Measurements from ENCODE around the gene KLF15.

DNA sequence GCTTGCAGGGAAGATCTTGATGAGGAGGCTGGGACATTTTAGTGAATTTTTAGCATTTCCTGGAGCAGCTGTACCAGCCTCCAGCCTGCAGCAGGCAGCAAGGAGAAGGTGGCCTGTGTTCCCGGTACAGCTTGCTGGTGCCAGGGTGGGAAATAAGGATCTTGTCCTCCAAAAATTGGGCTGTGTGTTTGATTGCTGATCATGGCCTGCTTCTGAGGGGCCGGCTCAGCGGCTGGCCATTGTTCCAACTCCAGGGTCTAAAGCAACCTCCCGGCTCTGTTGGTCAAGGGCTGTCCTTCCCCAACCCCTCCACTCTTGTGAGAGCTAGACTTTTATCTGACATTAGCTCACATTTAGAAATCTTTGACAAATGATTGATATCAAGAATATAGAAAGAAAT is 42.5 kb upstream of the KLF15 start:
- TF ChIP-seq, protein P1, sequence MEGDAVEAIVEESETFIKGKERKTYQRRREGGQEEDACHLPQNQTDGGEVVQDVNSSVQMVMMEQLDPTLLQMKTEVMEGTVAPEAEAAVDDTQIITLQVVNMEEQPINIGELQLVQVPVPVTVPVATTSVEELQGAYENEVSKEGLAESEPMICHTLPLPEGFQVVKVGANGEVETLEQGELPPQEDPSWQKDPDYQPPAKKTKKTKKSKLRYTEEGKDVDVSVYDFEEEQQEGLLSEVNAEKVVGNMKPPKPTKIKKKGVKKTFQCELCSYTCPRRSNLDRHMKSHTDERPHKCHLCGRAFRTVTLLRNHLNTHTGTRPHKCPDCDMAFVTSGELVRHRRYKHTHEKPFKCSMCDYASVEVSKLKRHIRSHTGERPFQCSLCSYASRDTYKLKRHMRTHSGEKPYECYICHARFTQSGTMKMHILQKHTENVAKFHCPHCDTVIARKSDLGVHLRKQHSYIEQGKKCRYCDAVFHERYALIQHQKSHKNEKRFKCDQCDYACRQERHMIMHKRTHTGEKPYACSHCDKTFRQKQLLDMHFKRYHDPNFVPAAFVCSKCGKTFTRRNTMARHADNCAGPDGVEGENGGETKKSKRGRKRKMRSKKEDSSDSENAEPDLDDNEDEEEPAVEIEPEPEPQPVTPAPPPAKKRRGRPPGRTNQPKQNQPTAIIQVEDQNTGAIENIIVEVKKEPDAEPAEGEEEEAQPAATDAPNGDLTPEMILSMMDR (IDR thresholded peaks at IDR 0.05) = no peak
- TF ChIP-seq POLR2A (IDR thresholded peaks at IDR 0.05) = no peak

Data from thyroid gland (tissue), 4 donors.